Skeletal muscle cell (primary cell): ENCODE measurements around the gene GLRX.
"Not testable (repeated sequence)": the region's sequence is repeated elsewhere in the genome, so short reads cannot be mapped to it uniquely, and the experiment has no call there.

ENCODE experiments used
- DNase-seq: peaks from one replicate; pipeline ENCODE4 v3.0.0-alpha.2; 2010; ENCODE audit warnings: low read depth
- H3K4me3 ChIP-seq: 2 replicates; pipeline ENCODE4 v1.5.1; 2011; ENCODE audit warnings: low read depth, mild to moderate bottlenecking, control low read depth, low read length, moderate library complexity

Gene GLRX

GRCh38 chr5:95835682-95836385 lies 13.3 kb upstream of the GLRX start:
- no peak for DNase-seq
- H3K4me3 ChIP-seq, result no peak overlapping the region

DNA sequence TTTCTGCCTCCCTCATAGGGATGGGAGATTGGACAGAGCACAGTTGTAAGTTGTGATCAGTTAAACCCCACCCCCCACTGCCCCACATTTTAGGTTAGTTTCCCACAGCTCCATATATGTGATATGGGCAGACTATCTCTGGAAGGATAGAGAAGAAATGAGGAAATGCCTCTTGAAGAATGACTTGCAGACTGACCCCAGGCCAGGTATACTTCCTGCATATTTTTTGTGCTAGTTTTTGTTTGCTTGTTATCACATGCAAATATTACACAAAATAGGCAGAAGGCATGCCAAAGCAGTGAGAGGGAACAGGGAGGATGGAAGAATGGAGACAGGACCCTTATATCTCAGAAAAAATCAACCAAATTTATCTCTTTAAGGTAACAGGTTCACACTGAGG lies 10.1 kb upstream of the GLRX start:
- DNase-seq, result no peak

GRCh38 chr5:95830226-95830625 lies 7.7 kb upstream of the GLRX start:
- no peak for DNase-seq
- no peak overlapping the region for H3K4me3 ChIP-seq

More for the DNA sequence above, 10.1 kb upstream of the GLRX start:
- no peak overlapping the region for H3K4me3 ChIP-seq

DNA sequence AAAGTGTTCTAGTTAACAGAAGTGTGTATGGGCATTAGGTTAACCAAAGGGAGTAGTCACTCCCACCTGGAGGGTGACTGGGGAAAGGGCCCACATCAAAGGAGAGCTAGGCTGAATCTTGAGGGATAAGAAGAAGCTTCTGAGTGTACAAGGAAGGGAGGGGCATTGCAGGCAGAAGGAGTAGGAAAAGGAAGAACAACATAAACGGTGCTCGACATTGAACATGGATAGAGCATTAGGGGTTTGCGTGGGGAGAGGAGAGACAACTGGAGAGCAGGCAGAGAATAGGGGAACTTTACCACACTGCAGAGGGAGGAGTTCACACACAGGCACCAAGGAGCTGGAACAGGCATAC lies 5.3 kb upstream of the GLRX start:
- no peak overlapping the region for H3K4me3 ChIP-seq
- no peak for DNase-seq

DNA sequence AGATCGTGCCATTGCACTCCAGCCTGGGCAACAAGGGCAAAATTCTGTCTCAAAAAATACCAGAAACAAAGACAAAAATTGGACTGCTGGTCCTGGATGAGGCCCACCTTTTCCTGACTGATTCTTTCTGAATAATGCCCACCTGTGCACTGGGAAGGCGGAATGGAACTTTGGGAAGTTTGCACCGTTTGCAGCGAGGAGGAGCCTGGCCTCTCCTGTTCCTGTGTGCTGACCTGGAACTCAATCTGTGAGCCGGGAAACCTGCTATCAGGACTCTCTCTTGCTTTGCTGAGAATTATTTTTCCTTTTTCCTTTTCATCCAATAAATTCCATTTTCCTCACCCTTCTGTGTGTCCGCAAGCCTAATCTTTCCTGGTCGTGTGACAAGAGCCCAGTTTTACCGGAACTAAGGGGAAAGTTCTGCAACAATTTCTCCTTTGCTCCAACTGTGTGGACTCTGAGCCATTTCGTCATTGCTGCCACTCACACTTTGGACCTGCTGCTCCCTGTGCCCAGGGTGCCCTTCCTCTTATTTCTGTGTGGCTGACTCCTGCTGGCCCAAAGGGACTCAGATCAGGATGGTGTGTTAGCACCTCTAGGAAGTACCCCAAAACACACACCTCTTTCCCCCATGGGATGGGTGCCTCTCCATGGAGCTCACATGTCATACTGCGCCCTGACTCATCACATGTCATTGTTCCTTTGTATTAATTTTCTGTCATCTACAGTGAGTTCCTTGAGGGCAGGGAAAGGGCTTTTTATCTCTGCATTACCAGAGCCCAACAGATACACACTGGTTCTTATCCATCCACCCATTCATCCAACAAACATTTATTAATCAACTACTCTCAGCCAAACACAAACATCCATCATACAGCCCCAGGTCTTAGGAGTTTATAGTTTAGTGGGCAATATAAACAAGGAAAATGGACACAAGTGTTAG lies 4.7 kb upstream of the GLRX start:
- no peak overlapping the region for H3K4me3 ChIP-seq
- no peak for DNase-seq

DNA sequence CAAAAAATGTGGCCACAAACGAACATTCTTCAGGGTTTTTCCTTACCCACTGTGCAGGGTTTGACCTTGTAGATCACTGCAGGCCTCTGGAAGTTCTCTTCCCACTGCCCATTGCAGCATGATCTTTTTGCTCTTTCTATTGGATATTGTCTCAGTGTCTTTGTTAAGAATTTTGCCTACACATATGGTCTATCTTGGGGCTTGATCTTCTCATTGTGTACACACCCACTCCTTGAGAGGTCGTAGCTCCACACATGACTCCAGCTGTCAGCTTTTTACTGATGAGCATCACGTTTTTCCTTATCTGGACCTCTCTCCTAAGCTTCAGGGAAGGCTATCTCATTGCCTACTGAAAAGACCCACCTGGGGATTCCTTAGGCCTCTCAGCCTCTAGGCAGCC lies 3.0 kb upstream of the GLRX start:
- no peak overlapping the region for H3K4me3 ChIP-seq
- DNase-seq, result no peak

- DNase-seq, result no peak
These were observed 2.2 kb upstream of the GLRX start for GRCh38 chr5:95824747-95825146.

GRCh38 chr5:95823738-95824609 lies 1.4 kb upstream of the GLRX start:
- H3K4me3 ChIP-seq, result peak overlapping the region; percentile 76
- DNase-seq, result peak; percentile 89

More at GRCh38 chr5:95824747-95825146, 2.2 kb upstream of the GLRX start:
- no peak overlapping the region for H3K4me3 ChIP-seq

- no peak for DNase-seq
- peak overlapping the region; percentile 76 for H3K4me3 ChIP-seq
These were observed 752 bp upstream of the GLRX start for GRCh38 chr5:95823218-95823737.

GRCh38 chr5:95822043-95822541 lies 434 bp downstream of the GLRX start:
- peak overlapping the region; percentile 76 for H3K4me3 ChIP-seq
- no peak for DNase-seq

DNA sequence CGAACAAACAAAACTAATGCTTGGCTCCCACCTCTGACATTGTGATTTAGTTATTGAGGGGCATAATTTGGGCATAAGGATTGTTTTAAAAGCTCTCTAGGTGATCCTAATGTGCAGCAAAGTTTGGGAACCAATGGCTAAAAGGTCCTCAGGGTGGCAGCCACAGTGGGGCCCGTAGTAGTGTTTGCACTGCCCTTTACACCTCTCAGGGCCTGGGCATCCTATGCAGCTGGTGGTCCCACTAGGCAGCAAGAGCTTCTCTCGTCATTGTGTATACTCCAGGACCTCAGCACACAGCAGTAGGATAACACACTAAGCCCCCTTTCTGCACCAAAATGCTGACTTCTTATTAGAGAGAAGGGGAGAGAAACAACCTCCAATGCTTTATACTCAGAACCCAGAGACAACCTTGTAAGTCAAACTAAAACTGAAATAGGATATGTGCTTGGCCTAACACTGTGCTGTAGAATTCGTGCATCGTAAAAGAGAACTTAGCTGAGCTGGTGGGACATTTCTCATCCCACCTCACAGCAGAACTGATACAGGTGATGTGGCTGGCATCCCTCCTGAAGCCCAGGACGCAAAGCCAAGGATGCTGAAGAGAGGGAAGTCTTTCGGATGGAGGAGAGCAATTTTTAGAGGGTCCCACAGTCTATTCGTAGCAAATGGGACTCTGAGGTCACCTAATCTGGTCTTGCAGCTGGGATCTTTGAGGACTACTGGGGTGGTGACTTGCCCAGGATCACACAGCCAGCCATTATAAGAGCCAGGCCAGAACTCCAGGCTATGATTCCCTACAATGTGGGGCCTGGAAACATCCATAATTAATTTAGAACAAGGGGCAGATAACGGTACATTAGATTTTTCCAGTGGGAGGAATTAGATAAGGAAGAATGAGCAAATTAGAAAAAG lies 1.2 kb downstream of the GLRX start:
- DNase-seq, result no peak
- H3K4me3 ChIP-seq, result peak overlapping the region; percentile 76

DNA sequence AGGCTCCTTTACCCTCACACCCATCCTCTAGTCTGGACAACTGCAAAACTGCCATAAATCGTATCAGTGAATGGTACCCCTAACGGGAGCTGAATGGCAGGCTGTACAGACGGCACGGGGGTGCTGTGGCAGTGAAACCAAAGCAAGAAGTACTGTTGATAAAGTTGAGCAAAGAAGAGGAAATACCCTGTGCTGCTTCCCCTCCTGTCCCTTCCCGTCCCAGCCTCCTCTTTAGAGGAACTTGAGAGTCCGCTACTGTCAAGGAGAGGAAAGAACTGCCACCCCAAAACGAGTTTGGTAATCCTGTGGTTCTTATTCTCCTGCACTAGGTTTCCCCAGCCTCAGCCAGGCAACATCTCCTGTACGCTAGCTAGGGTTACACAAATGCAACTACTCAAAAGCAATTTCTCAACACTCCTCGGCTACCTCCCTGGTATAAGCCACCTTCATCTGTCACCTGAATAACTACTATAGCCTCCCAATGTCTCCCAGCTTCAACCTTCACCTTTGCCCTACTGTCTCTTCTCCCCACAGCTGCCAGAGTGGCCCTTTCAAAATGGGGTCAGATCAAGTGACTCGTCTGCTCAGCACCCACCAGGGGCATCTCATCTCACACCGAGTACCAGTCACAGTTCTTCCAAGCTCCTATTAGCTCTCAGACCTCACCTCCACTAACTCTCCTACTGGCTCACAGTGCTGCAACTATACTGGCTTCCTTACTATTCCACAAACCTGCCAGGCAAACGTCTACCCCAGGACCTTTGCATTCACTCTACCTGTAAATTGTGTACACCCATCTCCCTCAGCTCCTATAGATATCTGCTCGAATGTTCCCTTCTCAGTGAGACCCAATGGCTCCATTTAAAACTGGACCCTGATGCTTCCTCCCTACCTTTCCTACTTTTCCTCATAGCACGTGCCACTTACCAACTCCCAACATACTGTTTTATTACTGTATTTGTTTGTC lies 4.1 kb downstream of the GLRX start:
- peak overlapping the region; percentile 12 for H3K4me3 ChIP-seq
- DNase-seq, result no peak

GRCh38 chr5:95817430-95817829 lies 5.1 kb downstream of the GLRX start:
- peak; percentile 61 for DNase-seq
- H3K4me3 ChIP-seq, result no peak overlapping the region

DNA sequence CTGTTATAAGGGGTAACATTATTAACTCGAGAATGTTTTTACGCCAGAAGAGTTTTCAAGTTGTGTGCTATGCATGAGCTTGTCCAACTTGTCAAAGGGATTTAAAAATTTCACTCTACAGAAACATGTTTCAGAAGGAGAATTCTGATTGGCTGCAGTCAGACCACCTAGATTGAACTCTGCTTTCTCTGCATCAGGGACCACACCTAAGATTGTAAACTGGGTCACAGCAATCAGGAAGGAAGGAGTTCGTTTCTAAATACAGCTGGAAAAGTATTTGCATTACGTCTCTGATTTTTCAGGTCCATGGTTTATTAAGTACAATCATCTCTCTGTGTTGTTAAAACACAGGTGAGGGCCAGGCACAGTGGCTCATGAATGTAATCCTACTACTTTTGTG lies 5.8 kb downstream of the GLRX start:
- no peak overlapping the region for H3K4me3 ChIP-seq
- no peak for DNase-seq

DNA sequence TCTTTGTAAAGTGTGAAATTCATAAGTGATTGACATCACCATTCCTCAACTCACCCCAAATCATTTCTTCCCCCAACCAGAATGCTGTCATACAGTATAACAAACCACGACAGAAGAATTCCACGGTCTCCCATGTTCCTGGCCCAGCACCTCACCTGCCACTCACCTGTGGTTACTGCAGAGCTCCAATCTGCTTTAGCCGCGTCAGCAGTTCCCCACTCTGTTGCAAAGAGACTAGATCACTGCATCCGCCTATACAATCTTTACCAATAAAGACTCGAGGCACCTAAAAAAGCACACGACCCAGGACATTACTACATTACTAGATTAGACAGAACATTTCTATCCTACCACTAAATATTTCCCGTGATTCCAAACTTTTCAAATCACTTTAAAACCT lies 6.2 kb downstream of the GLRX start:
- no peak overlapping the region for H3K4me3 ChIP-seq
- no peak for DNase-seq

GRCh38 chr5:95815155-95815729 lies 7.3 kb downstream of the GLRX start:
- DNase-seq, result no peak
- no peak overlapping the region for H3K4me3 ChIP-seq

DNA sequence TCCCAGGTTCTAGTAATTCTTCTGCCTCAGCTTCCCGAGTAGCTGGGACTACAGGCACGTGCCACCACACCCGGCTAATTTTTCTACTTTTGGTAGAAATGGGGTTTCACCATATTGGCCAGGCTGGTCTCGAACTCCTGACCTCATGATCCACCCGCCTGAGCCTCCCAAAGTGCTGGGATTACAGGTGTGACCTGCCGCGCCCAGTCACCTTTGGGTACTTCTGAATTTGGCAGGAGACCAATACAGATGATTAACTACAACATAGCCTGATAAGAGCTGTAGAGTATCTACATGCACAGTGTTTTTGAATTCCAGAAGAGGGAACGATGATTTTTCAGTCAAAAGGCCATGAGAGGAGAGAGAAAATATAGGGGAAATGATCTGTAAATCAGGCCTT lies 9.5 kb downstream of the GLRX start:
- not testable (repeated sequence) for DNase-seq, H3K4me3 ChIP-seq
